Measurements from ENCODE around the gene PLA2G4D. TPM values are rescaled to one million over a fixed set of nuclear protein-coding genes. Genes with fewer than 3 reads are reported as not detected.

PLA2G4D gene
- total RNA-seq, 1 donor from 2014 or later: not detected

DNA sequence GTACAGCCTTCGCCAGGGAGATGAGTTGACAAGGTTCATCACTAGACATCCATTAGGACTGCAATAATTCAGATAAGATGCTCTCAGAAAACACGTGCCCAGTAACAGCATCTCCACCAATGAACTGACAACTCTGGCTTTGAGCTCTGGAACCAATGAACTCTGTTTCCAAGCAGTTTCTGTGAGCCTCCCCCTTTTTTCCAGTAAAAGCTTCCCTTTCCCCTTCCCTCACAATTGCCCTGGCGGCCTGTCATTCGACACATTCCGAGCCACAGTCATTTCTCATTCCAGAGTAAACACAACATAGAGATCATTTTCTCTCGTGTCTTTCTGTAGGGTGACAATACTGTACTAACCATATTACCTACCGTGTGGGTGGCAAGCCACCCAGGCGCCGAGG lies 3.6 kb downstream of the PLA2G4D start:
- TF ChIP-seq, protein P1, sequence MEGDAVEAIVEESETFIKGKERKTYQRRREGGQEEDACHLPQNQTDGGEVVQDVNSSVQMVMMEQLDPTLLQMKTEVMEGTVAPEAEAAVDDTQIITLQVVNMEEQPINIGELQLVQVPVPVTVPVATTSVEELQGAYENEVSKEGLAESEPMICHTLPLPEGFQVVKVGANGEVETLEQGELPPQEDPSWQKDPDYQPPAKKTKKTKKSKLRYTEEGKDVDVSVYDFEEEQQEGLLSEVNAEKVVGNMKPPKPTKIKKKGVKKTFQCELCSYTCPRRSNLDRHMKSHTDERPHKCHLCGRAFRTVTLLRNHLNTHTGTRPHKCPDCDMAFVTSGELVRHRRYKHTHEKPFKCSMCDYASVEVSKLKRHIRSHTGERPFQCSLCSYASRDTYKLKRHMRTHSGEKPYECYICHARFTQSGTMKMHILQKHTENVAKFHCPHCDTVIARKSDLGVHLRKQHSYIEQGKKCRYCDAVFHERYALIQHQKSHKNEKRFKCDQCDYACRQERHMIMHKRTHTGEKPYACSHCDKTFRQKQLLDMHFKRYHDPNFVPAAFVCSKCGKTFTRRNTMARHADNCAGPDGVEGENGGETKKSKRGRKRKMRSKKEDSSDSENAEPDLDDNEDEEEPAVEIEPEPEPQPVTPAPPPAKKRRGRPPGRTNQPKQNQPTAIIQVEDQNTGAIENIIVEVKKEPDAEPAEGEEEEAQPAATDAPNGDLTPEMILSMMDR (IDR thresholded peaks at IDR 0.05): no peak
- H3K27ac Mint-ChIP-seq (ENCODE audit: unreplicated experiment): no peak overlapping the region
- H3K27me3 Mint-ChIP-seq (ENCODE audit: low read depth): peaks cover 11% of the 10 kb centered on the region

DNA sequence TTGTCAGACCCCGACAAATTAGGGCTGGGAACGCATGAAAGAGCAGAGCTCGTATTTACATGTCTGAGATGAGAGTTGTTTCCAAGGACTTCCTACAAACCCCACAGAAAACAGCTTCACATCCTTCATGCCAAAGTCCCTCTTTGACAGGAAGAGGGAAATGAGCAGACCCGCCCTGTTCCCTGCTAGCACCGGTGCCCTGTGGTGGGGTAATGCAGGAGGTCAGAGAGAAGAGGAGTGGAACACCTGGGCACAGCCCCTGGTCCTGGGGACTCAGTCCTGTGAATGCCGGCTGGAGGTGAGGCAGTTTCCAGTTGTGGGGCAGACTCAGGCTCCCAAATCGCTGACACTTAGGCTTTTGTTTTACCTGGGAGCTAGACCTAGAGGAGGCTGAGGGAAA lies 4.0 kb downstream of the PLA2G4D start:
- Mint-ChIP-seq H3K27me3 (ENCODE audit: low read depth) (peaks cover 14% of the 10 kb centered on the region), H3K27ac (ENCODE audit: unreplicated experiment) (no peak overlapping the region), H3K9me3 (ENCODE audit: low read depth) (no peaks in the 10 kb centered on the region), H3K4me1 (ENCODE audit: low read depth) (no peaks in the 10 kb centered on the region), H3K4me3 (ENCODE audit: unreplicated experiment) (no peak overlapping the region), H3K36me3 (ENCODE audit: low read depth) (no peaks in the 10 kb centered on the region)
- TF ChIP-seq, protein P1 (IDR thresholded peaks at IDR 0.05): no peak
- DNase-seq (ENCODE audit: low spot score): no peak

More for the DNA sequence above, 3.6 kb downstream of the PLA2G4D start:
- no peaks in the 10 kb centered on the region for H3K36me3 Mint-ChIP-seq (ENCODE audit: low read depth)
- no peak for DNase-seq (ENCODE audit: low spot score)
- H3K4me1 Mint-ChIP-seq (ENCODE audit: low read depth): no peaks in the 10 kb centered on the region
- no peaks in the 10 kb centered on the region for H3K9me3 Mint-ChIP-seq (ENCODE audit: low read depth)
- no peak overlapping the region for H3K4me3 Mint-ChIP-seq (ENCODE audit: unreplicated experiment)

DNA sequence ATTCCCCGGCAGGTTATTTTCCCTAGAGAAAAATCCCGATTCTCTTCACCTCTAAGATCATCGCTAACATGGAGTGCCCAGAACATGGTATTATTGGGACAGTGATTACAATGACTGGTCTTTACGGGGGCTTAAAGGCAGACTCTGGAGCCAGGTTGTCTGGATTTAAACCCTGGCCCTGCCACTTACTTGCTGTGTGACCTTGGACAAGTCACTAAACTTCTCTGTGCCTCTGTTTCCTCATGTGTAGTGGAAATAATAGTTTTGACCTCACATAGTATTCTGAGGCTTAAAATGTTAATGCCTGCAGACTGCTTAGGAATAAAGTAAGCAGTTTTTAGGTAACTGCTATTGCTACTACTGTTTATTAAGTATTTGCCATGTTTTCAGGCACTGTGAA lies 4.4 kb downstream of the PLA2G4D start:
- Mint-ChIP-seq H3K4me3 (ENCODE audit: unreplicated experiment) (no peak overlapping the region), H3K27me3 (ENCODE audit: low read depth) (peaks cover 18% of the 10 kb centered on the region), H3K9me3 (ENCODE audit: low read depth) (no peaks in the 10 kb centered on the region), H3K27ac (ENCODE audit: unreplicated experiment) (no peak overlapping the region), H3K4me1 (ENCODE audit: low read depth) (no peaks in the 10 kb centered on the region), H3K36me3 (ENCODE audit: low read depth) (no peaks in the 10 kb centered on the region)
- TF ChIP-seq, protein P1 (IDR thresholded peaks at IDR 0.05): no peak
- no peak for DNase-seq (ENCODE audit: low spot score)

DNA sequence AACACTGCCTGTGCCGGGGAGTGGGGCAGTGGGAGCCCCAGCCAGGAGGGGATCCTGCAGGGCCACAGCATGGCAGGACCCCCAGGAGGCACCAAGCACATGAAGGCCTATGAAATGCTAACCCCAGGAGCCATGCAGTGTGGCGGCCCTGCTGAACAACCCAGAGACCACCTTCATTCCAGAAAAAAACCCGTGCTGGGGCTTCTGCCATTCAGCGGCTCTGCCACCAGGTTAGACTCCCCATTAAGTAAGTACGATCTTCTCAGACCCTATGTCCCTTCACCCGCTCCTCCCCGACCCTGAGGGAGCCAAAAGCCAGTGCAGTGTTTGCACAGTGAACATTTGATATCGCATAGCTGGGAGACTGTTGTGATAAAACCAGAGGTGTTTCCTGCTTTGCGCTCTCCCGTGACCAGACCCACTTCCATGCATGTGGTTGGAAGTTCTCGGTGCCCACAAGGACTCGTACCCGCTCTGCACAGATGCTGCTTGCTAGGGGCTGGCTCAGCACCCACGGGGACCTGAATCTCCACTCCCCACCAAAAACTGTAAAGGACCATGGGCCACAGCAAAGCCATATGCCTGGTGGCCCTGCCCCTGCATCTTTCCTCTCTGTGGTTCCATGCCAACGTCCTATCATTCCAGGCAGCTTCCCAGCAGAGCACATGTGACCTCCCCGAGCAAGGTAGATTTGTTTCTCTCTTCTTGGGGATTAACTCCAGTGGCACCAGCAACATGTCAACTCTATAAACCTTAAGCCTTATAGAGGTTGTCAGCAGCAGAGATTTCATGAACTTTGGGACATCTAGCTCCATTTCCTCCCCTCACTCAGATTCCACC lies 5.3 kb downstream of the PLA2G4D start:
- peaks cover 25% of the 10 kb centered on the region for H3K27me3 Mint-ChIP-seq (ENCODE audit: low read depth)
- no peaks in the 10 kb centered on the region for H3K9me3 Mint-ChIP-seq (ENCODE audit: low read depth)
- peaks cover 5% of the 10 kb centered on the region for H3K4me1 Mint-ChIP-seq (ENCODE audit: low read depth)
- no peaks in the 10 kb centered on the region for H3K36me3 Mint-ChIP-seq (ENCODE audit: low read depth)
- H3K27ac Mint-ChIP-seq (ENCODE audit: unreplicated experiment): no peak overlapping the region
- no peak overlapping the region for H3K4me3 Mint-ChIP-seq (ENCODE audit: unreplicated experiment)
- DNase-seq (ENCODE audit: low spot score): no peak
- TF ChIP-seq, protein P1 (IDR thresholded peaks at IDR 0.05): no peak

DNA sequence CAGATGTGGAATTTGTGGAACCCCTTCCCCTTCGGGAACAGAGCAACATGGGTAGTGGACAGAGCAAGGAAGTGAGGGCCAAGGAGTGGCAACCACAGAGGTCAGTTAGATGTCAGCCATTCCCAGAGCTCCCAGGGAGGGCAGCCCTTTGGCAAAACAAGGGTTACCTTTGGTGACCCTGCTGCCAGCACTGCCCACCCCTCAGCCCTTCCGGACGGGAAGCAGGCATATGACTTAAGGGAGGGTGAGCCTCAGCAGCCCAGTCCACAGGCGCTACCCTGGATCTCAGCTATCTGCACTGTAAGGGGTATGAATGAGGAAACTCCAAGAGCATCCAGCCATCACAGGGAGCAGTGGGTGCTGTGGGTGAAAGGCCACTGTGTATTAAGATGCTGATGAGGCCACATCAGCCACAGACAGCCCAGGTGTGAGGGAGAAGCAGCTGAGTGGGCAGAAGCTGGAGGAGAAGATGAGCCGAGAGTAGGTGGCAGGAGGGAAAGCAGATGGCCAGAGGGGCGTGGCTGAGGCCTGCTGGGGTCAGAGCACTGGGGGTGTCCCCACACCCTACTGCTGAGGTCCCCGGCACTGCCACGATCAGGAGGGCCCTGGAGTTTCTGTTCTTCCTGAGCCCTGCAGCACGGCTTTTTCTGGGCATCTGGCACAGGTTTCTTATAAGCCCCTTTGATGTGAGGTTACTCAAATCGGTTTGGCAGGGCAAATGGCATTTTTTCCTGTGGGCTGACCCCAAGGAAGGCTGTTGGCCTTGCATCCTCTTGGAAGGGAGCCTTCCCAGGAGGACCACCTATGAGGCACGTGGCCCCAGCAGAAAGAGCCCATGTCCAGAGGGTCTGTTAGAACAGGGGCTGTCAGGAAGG lies 6.2 kb downstream of the PLA2G4D start:
- no peak overlapping the region for H3K27ac Mint-ChIP-seq (ENCODE audit: unreplicated experiment)
- H3K9me3 Mint-ChIP-seq (ENCODE audit: low read depth): no peaks in the 10 kb centered on the region
- H3K36me3 Mint-ChIP-seq (ENCODE audit: low read depth): no peaks in the 10 kb centered on the region
- no peak for DNase-seq (ENCODE audit: low spot score)
- H3K27me3 Mint-ChIP-seq (ENCODE audit: low read depth): peaks cover 25% of the 10 kb centered on the region
- H3K4me1 Mint-ChIP-seq (ENCODE audit: low read depth): peaks cover 5% of the 10 kb centered on the region
- H3K4me3 Mint-ChIP-seq (ENCODE audit: unreplicated experiment): no peak overlapping the region
- TF ChIP-seq, protein P1 (IDR thresholded peaks at IDR 0.05): no peak

Data from chondrocyte (in vitro differentiated cells).